Measurements from ENCODE around the gene CNGB1.

- TF ChIP-seq YY1 (IDR thresholded peaks at IDR 0.05) = no peak
- no peak for TF ChIP-seq CTCF (IDR thresholded peaks at IDR 0.05; ENCODE audit: low read depth, low read length, missing input control)
Observed at GRCh38 chr16:57997176-57997527, 26.2 kb upstream of the CNGB1 start.

Data from liver (tissue), 2 donors.